GM08714 (cell line): ENCODE data around the gene DENND2D.
A peak's percentile ranks its signal among the peaks of the same experiment; 100 is the strongest.

Experiments used
- H3K4me3 ChIP-seq: fragments of 200-500 bp; sonication (Bioruptor generic); 2 replicates; pipeline ENCODE4 v1.5.1; 2014; ENCODE audit warnings: mild to moderate bottlenecking, low read length, inconsistent platforms
- ZNF274 ChIP-seq: IDR thresholded peaks from 2 replicates; pipeline ENCODE4 v1.6.1; 2012; ENCODE audit warnings: mild to moderate bottlenecking, low read depth, low read length

Gene DENND2D

GRCh38 chr1:111199881-111200801 lies at the start of gene DENND2D:
Gene DENND2D (minus strand): TSS chr1:111200646. CDS start chr1:111200459, 187 bp downstream.
- no peak for TF ChIP-seq ZNF274
- peak within 1 kb of the TSS; percentile 13; the same call in 1 of the 2 replicates for H3K4me3 ChIP-seq

- H3K4me3 ChIP-seq, result no peak overlapping the region
- TF ChIP-seq ZNF274, result no peak
Measured at GRCh38 chr1:111249960-111250359, 49.5 kb upstream of the DENND2D start.

GRCh38 chr1:111247125-111247838 lies 46.8 kb upstream of the DENND2D start:
- H3K4me3 ChIP-seq, result no peak overlapping the region
- no peak for TF ChIP-seq ZNF274

- no peak for TF ChIP-seq ZNF274
- no peak overlapping the region for H3K4me3 ChIP-seq
Measured at GRCh38 chr1:111242805-111243523, 42.5 kb upstream of the DENND2D start.

GRCh38 chr1:111241797-111242196 lies 41.4 kb upstream of the DENND2D start:
- H3K4me3 ChIP-seq, result no peak overlapping the region
- TF ChIP-seq ZNF274, result no peak

- TF ChIP-seq ZNF274, result no peak
- H3K4me3 ChIP-seq, result no peak overlapping the region
Measured at GRCh38 chr1:111238056-111238795, 37.8 kb upstream of the DENND2D start.

- TF ChIP-seq ZNF274, result no peak
- no peak overlapping the region for H3K4me3 ChIP-seq
Measured at GRCh38 chr1:111236806-111237205, 36.4 kb upstream of the DENND2D start.

GRCh38 chr1:111236379-111236778 lies 35.9 kb upstream of the DENND2D start:
- TF ChIP-seq ZNF274, result no peak
- no peak overlapping the region for H3K4me3 ChIP-seq

- no peak overlapping the region for H3K4me3 ChIP-seq
- no peak for TF ChIP-seq ZNF274
Measured at GRCh38 chr1:111234866-111235265, 34.4 kb upstream of the DENND2D start.

GRCh38 chr1:111234258-111234657 lies 33.8 kb upstream of the DENND2D start:
- H3K4me3 ChIP-seq, result no peak overlapping the region
- no peak for TF ChIP-seq ZNF274

- no peak for TF ChIP-seq ZNF274
- H3K4me3 ChIP-seq, result no peak overlapping the region
Measured at GRCh38 chr1:111232134-111232533, 31.7 kb upstream of the DENND2D start.

GRCh38 chr1:111228748-111229126 lies 28.3 kb upstream of the DENND2D start:
- H3K4me3 ChIP-seq, result no peak overlapping the region

GRCh38 chr1:111227851-111228747 lies 27.7 kb upstream of the DENND2D start:
- no peak overlapping the region for H3K4me3 ChIP-seq
- TF ChIP-seq ZNF274, result no peak

More at GRCh38 chr1:111228748-111229126, 28.3 kb upstream of the DENND2D start:
- no peak for TF ChIP-seq ZNF274

- no peak for TF ChIP-seq ZNF274
- H3K4me3 ChIP-seq, result no peak within 1 kb of the TSS
Measured at GRCh38 chr1:111227434-111227833, 27.0 kb upstream of the DENND2D start, which contains the start of gene CHI3L2. Gene CHI3L2 (plus strand): TSS chr1:111227713. CDS start chr1:111227730, 17 bp downstream.
